GM12878 (cell line): Measurements from ENCODE around the gene COASY.

ENCODE experiments used
- CEBPB ChIP-seq, 2 experiments: fragments of 150-350 bp in 1 of 2; IDR thresholded peaks; 2 replicates each; pipeline ENCODE4 v1.6.1; 2012 to 2014; ENCODE audit warnings: low read depth in 2 of 2, low read length in 2 of 2, borderline replicate concordance in 1 of 2, inconsistent platforms in 1 of 2
- ELK1 ChIP-seq: IDR thresholded peaks from 2 replicates; pipeline ENCODE4 v1.6.1; 2012; ENCODE audit warnings: low read depth, low read length, improper control_type of control experiment
- MTA2 ChIP-seq: fragments of 450-650 bp; IDR thresholded peaks from 2 replicates; pipeline ENCODE4 v1.6.1; 2016; ENCODE audit warnings: low read depth, mild to moderate bottlenecking, moderate library complexity
- MYC ChIP-seq: IDR thresholded peaks from 2 replicates; pipeline ENCODE4 v1.6.1; 2011; ENCODE audit warnings: mild to moderate bottlenecking, low read length, moderate library complexity, inconsistent platforms; ENCODE audit not compliant: insufficient read depth, insufficient replicate concordance, insufficient read length, severe bottlenecking
- USF1 ChIP-seq: IDR thresholded peaks from 2 replicates; pipeline ENCODE4 v1.6.1; 2011; ENCODE audit warnings: borderline replicate concordance, low read depth, mild to moderate bottlenecking, moderate library complexity, mixed read lengths, low read length; ENCODE audit not compliant: insufficient read depth; ENCODE audit errors: extremely low read length
- TF ChIP-seq, protein P1 (sequence below), 3 experiments: IDR thresholded peaks in 2 of 3; conservative IDR thresholded peaks in 1 of 3; 2 replicates each; pipeline ENCODE4 v1.5.1; 2011; ENCODE audit warnings: low read depth in 3 of 3, low read length in 3 of 3, mild to moderate bottlenecking in 3 of 3, control low read depth in 2 of 3, moderate library complexity in 2 of 3, inconsistent platforms in 1 of 3, mixed read lengths in 1 of 3; ENCODE audit not compliant: control insufficient read depth in 2 of 3, insufficient read depth in 1 of 3; ENCODE audit errors: extremely low read depth in 1 of 3
- TF ChIP-seq, protein P2 (sequence below): fragments of 450-650 bp; IDR thresholded peaks from 2 replicates; pipeline ENCODE4 v1.6.1; 2014; ENCODE audit warnings: mild to moderate bottlenecking
- TF ChIP-seq, protein P3 (sequence below): fragments of 450-650 bp; IDR thresholded peaks from 2 replicates; pipeline ENCODE4 v1.6.1; 2017; ENCODE audit warnings: antibody characterized with exemption, mild to moderate bottlenecking, moderate library complexity

DNA sequence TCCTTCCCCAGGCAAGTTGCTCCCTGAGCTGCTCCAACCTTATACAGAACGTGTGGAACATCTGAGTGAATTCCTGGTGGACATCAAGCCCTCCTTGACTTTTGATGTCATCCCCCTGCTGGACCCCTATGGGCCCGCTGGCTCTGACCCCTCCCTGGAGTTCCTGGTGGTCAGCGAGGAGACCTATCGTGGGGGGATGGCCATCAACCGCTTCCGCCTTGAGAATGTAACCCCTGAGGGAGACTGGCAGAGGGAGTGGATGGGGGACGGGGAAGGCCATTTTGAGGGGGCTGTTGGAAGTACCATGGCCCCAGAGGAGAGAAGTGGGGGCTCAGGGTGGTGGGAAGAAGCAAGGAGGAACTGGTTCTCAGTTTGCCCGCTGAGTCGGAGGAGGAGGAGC is 2.0 kb downstream of the COASY start:
- TF ChIP-seq, protein P1, sequence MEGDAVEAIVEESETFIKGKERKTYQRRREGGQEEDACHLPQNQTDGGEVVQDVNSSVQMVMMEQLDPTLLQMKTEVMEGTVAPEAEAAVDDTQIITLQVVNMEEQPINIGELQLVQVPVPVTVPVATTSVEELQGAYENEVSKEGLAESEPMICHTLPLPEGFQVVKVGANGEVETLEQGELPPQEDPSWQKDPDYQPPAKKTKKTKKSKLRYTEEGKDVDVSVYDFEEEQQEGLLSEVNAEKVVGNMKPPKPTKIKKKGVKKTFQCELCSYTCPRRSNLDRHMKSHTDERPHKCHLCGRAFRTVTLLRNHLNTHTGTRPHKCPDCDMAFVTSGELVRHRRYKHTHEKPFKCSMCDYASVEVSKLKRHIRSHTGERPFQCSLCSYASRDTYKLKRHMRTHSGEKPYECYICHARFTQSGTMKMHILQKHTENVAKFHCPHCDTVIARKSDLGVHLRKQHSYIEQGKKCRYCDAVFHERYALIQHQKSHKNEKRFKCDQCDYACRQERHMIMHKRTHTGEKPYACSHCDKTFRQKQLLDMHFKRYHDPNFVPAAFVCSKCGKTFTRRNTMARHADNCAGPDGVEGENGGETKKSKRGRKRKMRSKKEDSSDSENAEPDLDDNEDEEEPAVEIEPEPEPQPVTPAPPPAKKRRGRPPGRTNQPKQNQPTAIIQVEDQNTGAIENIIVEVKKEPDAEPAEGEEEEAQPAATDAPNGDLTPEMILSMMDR (IDR thresholded peaks at IDR 0.05 in 2 of 3, conservative IDR thresholded peaks at IDR 0.05 in 1 of 3; ENCODE audit: control insufficient read depth in 2 of 3, extremely low read depth in 1 of 3, insufficient read depth in 1 of 3, low read depth in 3 of 3, low read length in 3 of 3) = no peak
- no peak for TF ChIP-seq CEBPB (IDR thresholded peaks at IDR 0.05; ENCODE audit: borderline replicate concordance in 1 of 2, low read depth in 2 of 2, low read length in 2 of 2)
- TF ChIP-seq ELK1 = no peak
- TF ChIP-seq MYC = no peak
- TF ChIP-seq MTA2 = no peak
- TF ChIP-seq, protein P2, sequence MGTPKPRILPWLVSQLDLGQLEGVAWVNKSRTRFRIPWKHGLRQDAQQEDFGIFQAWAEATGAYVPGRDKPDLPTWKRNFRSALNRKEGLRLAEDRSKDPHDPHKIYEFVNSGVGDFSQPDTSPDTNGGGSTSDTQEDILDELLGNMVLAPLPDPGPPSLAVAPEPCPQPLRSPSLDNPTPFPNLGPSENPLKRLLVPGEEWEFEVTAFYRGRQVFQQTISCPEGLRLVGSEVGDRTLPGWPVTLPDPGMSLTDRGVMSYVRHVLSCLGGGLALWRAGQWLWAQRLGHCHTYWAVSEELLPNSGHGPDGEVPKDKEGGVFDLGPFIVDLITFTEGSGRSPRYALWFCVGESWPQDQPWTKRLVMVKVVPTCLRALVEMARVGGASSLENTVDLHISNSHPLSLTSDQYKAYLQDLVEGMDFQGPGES = no peak
- no peak for TF ChIP-seq USF1
- TF ChIP-seq, protein P3, sequence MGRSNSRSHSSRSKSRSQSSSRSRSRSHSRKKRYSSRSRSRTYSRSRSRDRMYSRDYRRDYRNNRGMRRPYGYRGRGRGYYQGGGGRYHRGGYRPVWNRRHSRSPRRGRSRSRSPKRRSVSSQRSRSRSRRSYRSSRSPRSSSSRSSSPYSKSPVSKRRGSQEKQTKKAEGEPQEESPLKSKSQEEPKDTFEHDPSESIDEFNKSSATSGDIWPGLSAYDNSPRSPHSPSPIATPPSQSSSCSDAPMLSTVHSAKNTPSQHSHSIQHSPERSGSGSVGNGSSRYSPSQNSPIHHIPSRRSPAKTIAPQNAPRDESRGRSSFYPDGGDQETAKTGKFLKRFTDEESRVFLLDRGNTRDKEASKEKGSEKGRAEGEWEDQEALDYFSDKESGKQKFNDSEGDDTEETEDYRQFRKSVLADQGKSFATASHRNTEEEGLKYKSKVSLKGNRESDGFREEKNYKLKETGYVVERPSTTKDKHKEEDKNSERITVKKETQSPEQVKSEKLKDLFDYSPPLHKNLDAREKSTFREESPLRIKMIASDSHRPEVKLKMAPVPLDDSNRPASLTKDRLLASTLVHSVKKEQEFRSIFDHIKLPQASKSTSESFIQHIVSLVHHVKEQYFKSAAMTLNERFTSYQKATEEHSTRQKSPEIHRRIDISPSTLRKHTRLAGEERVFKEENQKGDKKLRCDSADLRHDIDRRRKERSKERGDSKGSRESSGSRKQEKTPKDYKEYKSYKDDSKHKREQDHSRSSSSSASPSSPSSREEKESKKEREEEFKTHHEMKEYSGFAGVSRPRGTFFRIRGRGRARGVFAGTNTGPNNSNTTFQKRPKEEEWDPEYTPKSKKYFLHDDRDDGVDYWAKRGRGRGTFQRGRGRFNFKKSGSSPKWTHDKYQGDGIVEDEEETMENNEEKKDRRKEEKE = no peak
